HEK293T (cell line): ENCODE results near the gene ZNF365.

Source experiments
- CTCF ChIA-PET: fragments of 350-600 bp; formaldehyde crosslinking; extraction: SDS; loops from one replicate; lab custom pipeline; 2021; ENCODE audit warnings: antibody characterized with exemption, inconsistent platforms; lab: Yijun Ruan, JAX
- POLR2A ChIA-PET: fragments of 350-600 bp; formaldehyde crosslinking; extraction: SDS; loops from one replicate; lab custom pipeline; 2020; ENCODE audit warnings: antibody characterized with exemption, inconsistent platforms; lab: Yijun Ruan, JAX
- DNase-seq: peaks from one replicate; pipeline ENCODE4 v3.0.0; 2012; ENCODE audit warnings: mixed read lengths; ENCODE audit errors: extremely low spot score
- ARNT ChIP-seq: fragments of 450-650 bp; IDR thresholded peaks from 2 replicates; pipeline ENCODE4 v1.6.1; 2017; ENCODE audit warnings: mild to moderate bottlenecking
- BHLHE40 ChIP-seq: fragments of 450-650 bp; IDR thresholded peaks from 2 replicates; pipeline ENCODE4 v1.6.1; 2016; ENCODE audit warnings: mild to moderate bottlenecking, moderate library complexity, borderline replicate concordance
- CTBP1 ChIP-seq: fragments of 450-650 bp; IDR thresholded peaks from 2 replicates; pipeline ENCODE4 v1.6.1; 2016; ENCODE audit warnings: borderline replicate concordance
- ELF4 ChIP-seq: fragments of 450-650 bp; IDR thresholded peaks from 2 replicates; pipeline ENCODE4 v1.6.1; 2017; ENCODE audit warnings: antibody characterized with exemption
- FOXA1 ChIP-seq: fragments of 450-650 bp; IDR thresholded peaks from 2 replicates; pipeline ENCODE4 v1.6.1; 2016; ENCODE audit warnings: mild to moderate bottlenecking
- FOXK2 ChIP-seq: fragments of 450-650 bp; IDR thresholded peaks from 2 replicates; pipeline ENCODE4 v1.6.1; 2016; ENCODE audit warnings: mild to moderate bottlenecking
- FOXM1 ChIP-seq: fragments of 450-650 bp; IDR thresholded peaks from 2 replicates; pipeline ENCODE4 v1.6.1; 2017; ENCODE audit warnings: mild to moderate bottlenecking, borderline replicate concordance
- HDGF ChIP-seq: fragments of 450-650 bp; IDR thresholded peaks from 2 replicates; pipeline ENCODE4 v1.6.1; 2017; ENCODE audit warnings: antibody characterized with exemption, borderline replicate concordance
- L3MBTL2 ChIP-seq: fragments of 450-650 bp; conservative IDR thresholded peaks from 2 replicates; pipeline ENCODE4 v1.6.1; 2016; ENCODE audit warnings: mild to moderate bottlenecking
- LEF1 ChIP-seq: fragments of 450-650 bp; IDR thresholded peaks from 2 replicates; pipeline ENCODE4 v1.6.1; 2017; ENCODE audit warnings: mild to moderate bottlenecking, borderline replicate concordance
- NFRKB ChIP-seq: fragments of 450-650 bp; IDR thresholded peaks from 2 replicates; pipeline ENCODE4 v1.6.1; 2016; ENCODE audit warnings: mild to moderate bottlenecking, moderate library complexity
- PKNOX1 ChIP-seq: fragments of 450-650 bp; IDR thresholded peaks from 2 replicates; pipeline ENCODE4 v1.6.1; 2016
- SP1 ChIP-seq: fragments of 450-650 bp; IDR thresholded peaks from 2 replicates; pipeline ENCODE4 v1.6.1; 2017
- SUZ12 ChIP-seq: fragments of 450-650 bp; IDR thresholded peaks from 2 replicates; pipeline ENCODE4 v1.6.1; 2016; ENCODE audit warnings: mild to moderate bottlenecking
- TARDBP ChIP-seq: fragments of 450-650 bp; IDR thresholded peaks from 2 replicates; pipeline ENCODE4 v1.6.1; 2016
- ZNF384 ChIP-seq: fragments of 450-650 bp; IDR thresholded peaks from 2 replicates; pipeline ENCODE4 v1.6.1; 2016

Gene ZNF365

GRCh38 chr10:62443866-62444265, 69.7 kb downstream of the ZNF365 start:
- DNase-seq = no peak
- no peak for TF ChIP-seq SP1
- TF ChIP-seq HDGF = no peak
- TF ChIP-seq CTBP1 = no peak
- no peak for TF ChIP-seq FOXA1
- no peak for TF ChIP-seq L3MBTL2
- no peak for TF ChIP-seq ARNT
- TF ChIP-seq FOXM1 = no peak
- TF ChIP-seq SUZ12 = no peak
- TF ChIP-seq PKNOX1 = no peak
- TF ChIP-seq FOXK2 = no peak
- no peak for TF ChIP-seq BHLHE40
- TF ChIP-seq NFRKB = no peak
- CTCF ChIA-PET = no interaction called here
- POLR2A ChIA-PET = no interaction called here

GRCh38 chr10:62446627-62447026, 72.5 kb downstream of the ZNF365 start:
- no peak for DNase-seq
- ChIA-PET POLR2A (no interaction called here), CTCF (no interaction called here)
- TF ChIP-seq PKNOX1 (no peak), HDGF (no peak)

- TF ChIP-seq BHLHE40 (no peak), PKNOX1 (no peak), CTBP1 (no peak), FOXA1 (no peak), TARDBP (no peak), LEF1 (no peak), FOXK2 (no peak), ZNF384 (no peak), HDGF (no peak)
- CTCF ChIA-PET = no interaction called here
- no peak for DNase-seq
- POLR2A ChIA-PET = no interaction called here
Observed at GRCh38 chr10:62450912-62451610, 76.9 kb downstream of the ZNF365 start.

- CTCF ChIA-PET = no interaction called here
- TF ChIP-seq CTBP1 (no peak), FOXK2 (no peak), ELF4 (no peak), SUZ12 (no peak), FOXM1 (no peak), LEF1 (no peak), SP1 (no peak), PKNOX1 (no peak), ZNF384 (no peak), FOXA1 (no peak), HDGF (no peak)
- POLR2A ChIA-PET = no interaction called here
- DNase-seq = no peak
Observed at GRCh38 chr10:62451611-62451975, 77.4 kb downstream of the ZNF365 start.
